NK-92 treated with Interleukin-12 subunit alpha and Interleukin-12 subunit beta, amount 100 ng/mL, for 24 hours (cell line): ENCODE data around the gene DPEP2.
"Not testable (repeated sequence)": the region's sequence is repeated elsewhere in the genome, so short reads cannot be mapped to it uniquely, and the experiment has no call there.

Experiments
- DNase-seq: peaks from one replicate; lab custom pipeline; 2025; lab: John Stamatoyannopoulos, UW

Gene DPEP2

DNA sequence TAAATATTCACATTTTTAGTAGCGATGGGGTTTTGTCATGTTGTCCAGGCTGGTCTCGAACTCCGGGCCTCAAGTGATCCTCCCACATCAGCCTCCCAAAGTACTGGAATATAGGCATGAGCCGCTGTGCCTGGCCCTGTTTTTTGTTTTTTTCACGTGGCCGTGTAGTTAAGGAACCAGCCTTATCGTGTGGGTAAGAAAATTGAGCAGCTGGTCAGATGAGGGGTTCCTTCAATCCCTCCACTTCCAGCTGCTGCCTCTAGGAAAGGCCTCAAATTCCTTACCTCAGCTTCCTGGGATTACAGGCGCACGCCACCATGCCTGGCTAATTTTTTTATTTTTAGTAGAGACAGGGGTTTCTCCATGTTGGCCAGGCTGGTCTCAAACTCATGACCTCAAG is 5.9 kb upstream of the DPEP2 start:
- DNase-seq, result no peak

DNA sequence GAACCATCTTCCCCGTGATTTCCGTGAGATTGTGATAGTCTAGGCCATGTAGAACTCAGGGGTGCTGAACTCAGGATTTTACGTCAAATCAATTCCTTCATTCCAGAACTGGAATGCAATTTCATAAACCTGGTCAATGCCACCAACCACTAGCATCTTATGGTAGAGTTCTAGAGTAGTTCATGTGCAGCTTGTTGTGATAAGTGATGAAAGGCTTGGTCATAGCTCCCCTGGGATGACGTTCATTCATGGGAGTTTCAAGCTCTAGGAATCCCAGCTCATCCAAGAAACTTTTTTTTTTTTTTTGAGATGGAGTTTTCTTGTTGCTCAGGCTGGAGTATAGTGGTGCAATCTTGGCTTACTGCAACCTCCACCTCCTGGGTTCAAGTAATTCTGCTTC is 3.7 kb upstream of the DPEP2 start:
- no peak for DNase-seq

DNA sequence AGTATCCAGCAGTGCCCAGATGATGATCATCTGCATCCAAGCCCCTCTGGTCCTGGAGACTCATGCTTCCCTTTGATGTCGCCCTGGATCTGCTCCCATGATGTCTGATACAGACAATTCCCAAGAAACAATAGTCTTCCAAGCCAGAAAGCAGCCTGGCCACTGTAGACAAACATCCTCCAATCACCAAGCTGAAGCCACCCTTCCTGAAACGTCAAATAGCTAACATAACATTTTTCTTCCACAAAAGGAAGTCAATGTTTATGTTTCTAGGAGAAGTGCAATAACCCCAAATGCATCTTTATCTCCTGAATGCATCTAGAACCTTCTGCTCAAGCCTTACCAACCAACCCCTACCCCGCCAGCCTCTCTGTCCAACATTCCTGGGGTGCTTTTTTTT is 1.2 kb upstream of the DPEP2 start:
- no peak for DNase-seq

DNA sequence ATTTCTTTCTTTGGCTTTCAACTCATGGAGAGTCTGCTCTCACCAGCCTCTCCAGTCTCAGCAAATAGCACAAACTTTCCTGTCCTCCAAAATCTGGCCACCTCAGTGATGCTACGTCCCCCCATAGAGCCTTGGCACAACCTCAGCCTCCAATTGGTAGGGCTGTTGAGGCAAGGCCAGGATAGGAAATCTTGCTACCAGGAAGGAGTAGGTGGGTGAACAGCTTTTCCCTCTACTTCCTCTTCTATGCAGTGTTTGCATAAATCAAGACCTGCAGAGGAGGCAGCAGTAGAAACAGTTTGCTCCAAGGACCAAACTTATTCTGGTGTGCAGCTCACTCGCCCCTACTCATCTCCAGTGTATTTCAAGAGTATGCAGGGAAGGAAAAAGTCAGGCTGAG is 701 bp upstream of the DPEP2 start:
- no peak for DNase-seq

DNA sequence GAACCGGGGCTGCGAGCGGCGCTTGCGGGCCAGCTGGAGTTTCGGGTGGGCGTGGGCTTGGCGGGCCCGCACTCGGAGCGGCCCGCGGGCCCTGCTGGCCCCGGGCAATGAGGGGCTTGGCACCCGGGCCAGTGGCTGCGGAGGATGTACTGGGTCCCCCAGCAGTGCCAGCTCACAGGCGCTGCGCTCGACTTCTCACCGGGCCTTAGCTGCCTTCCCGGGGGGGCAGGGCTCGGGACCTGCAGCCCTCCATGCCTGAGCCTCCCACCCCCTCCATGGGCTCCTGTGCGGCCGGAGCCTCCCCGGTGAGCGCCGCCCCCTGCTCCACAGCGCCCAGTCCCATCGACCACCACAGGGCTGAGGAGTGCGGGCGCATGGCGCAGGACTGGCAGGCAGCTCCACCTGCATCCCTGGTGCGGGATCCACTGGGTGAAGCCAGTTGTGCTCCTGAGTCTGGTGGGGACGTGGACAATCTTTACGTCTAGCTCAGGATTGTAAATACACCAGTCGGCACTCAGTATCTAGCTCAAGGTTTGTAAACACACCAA is 979 bp downstream of the DPEP2 start:
- DNase-seq, result not testable (repeated sequence)

DNA sequence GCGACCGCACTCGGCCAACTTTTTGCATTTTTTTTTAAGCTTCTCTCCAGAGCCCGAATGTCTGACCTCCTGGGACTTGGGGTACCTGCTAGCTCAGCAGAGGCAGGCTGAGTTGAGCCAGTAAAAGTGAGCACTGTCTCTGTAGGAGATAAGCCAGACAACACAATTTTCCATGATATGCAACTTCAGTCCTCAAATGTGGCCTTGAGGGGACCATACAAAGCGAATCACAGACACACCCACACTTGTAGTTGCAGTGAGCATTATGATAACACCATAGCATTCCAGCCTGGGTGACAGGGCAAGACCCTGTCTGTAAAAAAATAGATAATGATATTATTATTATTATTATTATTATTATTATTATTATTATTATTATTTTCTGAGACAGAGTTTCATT is 2.6 kb downstream of the DPEP2 start:
- no peak for DNase-seq

DNA sequence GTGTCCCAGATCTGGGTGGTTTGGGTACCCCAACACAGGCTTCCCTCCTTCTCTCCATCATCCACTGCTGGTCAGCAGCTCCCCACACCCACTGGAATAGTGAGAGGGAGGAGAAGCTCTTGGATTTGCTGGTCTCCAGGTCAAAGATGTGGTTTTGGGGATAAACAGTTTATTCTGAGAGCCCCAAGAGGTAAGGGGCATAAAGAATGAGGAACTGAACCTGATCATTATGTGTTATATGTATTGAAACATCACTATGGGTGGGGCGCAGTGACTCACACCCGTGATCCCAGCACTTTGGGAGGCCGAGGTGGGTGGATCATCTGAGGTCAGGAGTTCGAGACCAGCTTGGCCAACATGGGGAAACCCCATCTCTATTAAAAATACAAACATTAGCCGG is 3.9 kb downstream of the DPEP2 start:
- no peak for DNase-seq

DNA sequence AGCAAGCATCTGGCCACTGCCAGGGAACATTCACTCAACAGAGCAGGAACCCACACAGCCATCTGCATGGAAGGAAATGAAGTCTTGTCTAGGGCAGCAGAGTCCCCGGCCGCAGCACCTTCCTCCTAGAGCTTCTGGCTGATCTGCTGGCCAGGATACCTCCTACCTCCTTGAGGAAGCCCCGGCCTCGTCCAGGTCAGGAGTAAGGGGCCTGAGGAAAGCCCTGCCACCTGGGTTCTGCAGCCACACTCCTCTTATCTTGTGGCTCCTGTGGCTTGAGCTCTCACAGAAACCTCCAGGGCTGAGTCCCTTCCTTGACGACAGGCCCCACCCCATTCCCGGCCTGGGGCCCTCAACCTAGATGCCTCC is 5.3 kb downstream of the DPEP2 start:
- not testable (repeated sequence) for DNase-seq

DNA sequence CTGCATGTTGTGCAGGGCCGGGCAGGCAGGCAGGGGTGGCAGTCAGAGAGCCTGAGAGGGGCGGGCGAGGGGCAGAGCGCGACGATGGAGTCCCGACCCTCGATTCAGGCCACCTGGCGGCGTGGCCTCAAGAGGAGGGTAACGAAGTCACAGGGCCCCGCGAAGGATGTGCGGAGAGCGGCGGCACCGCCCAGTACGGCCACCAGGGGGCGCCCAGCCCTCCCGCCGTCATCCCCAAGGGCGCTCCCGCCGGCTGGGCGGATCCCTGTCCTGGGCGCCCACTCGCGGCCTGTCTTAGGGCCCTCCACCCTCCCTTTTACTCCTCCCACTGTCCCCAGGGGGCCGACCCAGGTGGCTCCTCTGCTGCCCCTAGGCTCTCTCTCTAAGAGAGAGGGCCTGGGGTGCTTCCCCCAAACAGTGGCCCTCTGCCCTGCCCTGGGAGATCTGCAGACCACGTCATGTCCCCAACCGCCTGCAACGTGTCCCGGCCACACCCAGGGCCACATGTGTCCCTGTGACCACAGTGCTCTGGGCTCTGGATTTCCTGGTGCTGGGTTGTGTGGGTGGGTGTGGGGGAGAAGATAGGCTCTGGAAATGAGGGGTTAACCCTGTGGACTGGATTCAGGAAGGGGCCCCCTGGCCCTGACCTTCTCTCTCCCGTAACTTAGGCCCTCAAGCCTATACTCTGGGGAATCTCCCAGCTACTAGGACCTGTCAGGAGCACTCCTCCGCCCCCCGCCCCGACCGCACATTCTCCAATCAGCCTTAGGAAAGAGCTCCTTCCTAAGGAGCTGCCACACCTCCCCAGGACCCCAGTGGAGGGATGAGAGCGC is 5.9 kb downstream of the DPEP2 start:
- DNase-seq, result peak; percentile 57

DNA sequence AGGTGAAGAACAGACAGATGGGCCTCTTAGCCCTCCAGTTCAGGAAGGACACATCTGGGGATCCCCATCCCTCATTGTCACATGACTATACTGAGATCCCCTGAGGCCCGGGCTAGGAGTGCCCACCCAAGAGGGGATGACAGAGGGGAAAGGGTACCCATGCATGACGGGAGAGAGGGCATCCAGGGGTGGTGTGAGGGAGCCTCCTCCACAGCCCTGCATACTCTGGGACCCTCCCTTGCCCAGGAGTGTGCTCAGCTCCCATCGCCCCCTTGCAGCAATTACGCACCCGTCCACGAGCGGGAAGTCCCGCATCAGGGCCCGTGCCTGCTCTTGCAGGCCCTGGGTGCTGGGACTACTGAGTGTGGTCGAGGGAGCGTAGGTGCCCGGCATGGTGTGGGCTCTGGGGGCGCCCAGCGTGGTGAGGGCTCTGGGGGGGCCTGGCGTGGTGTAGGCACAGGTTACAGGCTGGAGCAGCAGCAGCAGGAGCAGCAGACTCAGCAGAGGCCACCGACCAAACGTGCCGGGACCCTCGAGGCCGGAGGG is 6.5 kb downstream of the DPEP2 start:
- DNase-seq, result no peak

DNA sequence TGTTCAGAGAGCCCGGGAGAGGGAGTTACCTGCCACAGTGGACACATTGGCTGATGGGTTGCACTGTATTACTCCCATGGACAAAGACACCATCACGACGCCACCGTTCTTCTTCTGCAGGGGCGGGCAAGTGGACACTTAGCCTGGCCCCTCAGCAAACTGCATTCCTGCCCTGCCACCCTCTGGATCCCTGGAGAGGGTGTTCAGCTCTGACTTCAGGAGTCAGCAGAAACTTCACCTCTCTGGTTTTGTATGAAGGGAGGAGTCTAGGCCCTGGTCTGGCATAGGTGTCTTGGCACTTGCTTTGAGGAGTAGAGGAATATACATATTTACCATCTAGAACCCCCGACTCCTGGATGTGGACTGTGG is 9.3 kb downstream of the DPEP2 start:
- DNase-seq, result no peak

DNA sequence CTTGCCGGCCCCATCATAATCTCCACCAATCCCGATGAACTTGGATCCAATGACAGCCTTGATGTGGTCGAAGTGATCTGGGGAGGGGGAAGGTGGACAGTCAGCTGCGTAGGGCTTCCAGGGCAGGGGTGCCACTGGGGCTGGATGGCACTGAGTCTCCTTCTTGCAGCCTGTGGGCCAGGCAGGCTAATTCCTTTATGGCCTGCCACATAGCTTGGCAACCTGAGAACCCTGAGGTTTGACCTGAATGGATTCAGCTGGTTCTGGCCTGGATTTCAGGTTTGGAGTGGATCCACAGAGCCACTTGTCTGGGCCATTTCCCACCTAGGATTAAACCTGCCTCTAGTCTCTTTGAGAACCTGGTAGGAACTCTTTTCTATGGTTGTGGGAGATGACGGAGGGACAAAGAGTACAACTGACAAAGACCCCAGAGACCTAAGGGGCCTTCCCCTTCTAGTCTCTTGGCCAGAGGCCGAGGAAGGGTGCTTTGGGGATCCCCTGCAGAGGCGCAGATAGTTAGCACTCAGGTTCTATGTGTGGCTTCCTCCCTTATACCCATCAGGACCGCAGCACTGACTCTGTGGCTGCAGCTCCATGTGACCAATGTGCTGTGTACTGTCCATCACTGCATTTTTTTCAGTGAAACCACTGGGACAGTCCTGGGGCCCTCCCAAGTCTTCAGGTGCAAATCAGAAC is 9.8 kb downstream of the DPEP2 start:
- DNase-seq, result no peak

DNA sequence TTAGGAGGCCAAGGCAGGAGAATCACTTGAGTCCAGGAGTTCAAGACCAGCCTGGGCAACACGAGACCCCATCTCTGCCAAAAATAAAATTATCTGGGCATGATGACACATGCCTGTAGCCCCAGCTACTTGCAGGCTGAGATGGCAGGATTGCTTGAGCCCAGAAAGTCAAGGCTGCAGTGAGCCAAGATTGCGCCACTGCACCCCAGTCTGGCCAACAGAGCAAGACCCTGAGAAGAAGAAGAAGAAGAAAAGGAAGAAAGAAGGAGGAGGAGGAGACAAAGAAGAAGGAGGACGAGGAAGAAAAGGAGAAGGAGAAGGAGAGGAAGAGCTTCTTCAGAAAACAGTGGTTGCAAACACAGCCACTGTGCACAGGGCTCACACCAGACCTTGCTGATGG is 10.6 kb downstream of the DPEP2 start:
- no peak for DNase-seq

DNA sequence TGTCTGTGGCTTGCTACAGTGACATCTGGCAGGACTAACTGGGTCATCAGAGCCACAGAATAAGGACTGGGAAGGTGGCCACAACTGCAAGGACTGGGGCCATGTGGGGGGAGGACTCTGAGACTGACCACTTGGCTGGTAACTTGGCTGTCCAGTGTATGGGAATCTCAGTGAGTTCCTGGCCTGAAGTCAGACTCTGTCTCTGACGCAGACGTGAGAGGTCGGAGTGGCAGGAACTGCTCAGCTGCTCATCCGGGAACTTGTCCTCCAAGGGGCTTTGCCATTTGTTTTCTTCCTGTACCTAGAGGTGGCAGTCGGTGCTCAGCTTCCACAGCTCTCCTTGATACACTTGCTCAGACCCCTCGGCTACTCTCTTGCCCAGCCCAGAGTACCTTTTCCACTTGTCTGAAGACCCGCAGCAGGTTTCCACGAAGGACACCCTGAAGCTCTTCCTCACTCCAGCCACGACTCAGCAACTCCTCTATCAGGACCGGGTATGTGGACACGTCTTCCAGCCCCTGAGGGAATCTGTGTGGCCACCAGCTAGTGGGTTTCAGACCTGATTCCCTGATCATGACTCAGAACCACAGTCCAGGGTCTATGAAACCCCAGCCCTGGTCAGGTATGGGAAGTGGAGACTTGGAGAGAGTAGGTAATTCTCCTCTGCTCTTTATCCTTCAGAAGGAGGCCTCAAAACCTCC is 11.7 kb downstream of the DPEP2 start:
- DNase-seq, result no peak

DNA sequence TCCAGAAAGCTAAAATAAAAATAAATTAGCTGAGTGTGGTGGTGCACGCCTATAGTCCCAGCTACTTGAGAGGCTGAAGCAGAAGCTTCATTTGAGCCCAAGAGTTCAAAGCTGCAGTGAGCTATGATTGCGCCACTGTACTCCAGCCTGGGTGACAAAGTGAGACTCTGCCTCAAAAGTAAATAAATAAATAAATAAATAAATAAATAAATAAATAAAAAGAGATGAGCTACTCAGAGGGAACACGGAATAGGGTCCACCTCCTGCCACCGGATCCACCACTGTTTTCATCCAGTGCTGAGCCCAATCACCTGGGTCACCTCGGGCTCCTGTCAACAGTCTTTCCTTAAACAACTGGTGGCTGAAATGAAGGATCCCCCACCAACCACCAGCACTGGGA is 12.3 kb downstream of the DPEP2 start:
- no peak for DNase-seq

DNA sequence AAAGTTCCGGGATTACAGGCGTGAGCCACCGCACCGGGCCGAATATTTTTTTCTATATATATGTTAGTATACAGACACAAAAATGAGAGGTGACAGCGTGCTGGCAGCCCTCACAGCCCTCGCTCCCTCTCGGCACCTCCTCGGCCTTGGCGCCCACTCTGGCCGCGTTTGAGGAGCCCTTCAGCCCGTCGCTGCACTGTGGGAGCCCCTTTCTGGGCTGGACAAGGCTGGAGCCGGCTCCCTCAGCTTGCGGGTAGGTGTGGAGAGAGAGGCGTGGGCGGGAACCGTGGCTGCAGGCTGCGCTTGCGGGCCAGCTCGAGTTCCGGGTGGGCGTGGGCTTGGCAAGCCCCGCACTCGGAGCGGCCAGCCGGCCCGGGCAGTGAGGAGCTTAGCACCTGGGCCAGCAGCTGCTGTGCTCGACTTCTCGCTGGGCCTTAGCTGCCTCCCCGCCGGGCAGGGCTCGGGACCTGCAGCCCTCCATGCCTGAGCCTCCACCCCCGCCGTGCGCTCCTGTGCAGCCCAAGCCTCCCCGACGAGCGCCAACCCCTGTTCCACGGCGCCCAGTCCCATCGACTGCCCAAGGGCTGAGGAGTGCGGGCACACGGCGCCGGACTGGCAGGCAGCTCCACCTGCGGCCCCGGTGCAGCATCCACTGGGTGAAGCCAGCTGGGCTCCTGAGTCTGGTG is 17.1 kb downstream of the DPEP2 start:
- DNase-seq, result no peak

DNA sequence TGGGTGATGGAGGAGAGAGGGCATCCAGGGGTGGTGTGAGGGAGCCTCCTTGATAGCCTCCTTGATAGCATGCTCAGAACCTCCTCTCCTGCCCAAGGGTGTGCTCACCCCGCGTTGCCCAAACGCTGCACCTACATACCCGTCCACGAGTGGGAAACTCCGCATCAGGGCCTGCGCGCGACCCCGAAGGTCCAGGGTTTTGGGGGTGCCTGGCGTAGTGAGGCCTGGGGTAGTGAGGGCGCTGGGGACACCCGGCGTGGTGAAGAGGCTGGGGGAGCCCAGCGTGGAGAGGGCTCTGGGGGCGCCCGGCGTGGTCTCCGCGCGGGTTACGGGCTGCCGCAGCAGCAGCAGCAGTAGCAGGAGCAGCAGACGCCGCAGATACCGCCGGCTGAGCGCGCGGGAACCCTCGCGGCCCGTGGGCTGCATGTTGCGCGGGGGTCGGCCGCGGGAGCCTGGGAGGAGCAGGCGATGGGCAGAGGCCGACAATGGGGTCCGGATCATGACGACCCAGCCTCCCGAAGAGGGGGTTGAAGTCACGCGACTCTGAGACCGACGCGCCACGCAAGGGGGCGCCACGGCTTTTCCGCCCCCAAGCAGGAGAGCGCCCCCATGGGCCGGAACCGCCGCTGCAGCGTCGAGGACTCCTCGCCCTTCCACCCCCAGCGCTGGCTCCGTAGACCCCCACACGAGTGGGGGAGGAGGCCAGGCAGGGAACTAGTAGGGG is 19.2 kb downstream of the DPEP2 start, which contains the start of gene DPEP3:
DPEP3 (minus strand) TSS at position 545 of the 724 bp plus-strand sequence; CDS start at position 426, 119 bp downstream.
- DNase-seq, result no peak

DNA sequence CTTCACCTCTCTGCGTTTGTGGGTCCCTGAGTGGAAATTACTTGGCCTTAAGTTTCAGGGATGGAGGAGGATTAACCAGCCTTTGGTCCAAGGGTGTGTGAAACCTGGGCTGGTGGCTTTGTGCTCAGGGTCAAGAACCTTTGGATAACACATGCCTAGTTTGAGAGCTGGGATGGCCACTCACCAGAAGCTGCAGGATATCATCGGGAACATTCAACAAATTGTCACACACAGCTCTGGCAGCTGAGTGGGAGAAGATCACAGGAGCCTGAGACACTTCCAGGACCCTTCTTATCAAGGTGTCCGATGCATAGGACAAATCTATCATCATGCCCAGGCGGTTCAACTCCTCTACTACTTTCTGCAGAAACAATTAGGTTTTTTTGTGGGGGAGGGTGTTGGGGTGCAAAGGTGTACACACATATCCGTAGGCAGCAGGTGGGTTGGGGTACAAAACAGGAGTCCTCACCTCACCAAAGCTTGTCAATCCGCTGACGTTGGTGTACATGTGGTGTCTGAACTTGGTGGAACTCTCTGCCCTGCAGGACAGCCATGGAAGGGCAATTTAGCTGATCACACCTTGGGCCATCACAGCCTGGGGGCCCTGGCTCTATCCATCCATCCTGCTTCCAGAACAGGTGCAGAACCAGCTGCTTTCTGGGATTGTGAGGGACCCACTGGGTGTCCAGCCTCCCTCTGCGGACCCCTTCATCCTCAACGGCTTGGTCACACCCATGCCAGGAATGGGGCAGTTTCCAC is 21.6 kb downstream of the DPEP2 start:
- no peak for DNase-seq

DNA sequence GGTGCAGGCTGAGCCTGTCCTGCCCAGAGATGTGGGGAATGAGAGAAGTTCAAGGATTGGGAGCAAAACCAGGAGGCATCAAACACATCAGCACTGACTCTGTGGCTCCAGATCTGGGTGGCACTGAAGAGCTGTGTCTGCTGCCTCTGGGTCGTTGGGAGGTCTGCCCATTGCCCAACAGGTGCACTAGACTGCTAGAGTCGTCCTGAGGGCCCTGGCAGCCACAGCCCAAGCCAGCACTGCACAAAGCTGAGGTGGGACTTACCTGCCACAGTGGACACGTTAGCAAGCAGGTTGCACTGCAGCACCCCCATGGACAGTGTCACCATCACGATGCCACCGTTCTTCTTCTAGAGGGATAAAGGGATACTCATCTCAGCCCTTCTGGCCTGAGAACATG is 22.3 kb downstream of the DPEP2 start:
- no peak for DNase-seq

DNA sequence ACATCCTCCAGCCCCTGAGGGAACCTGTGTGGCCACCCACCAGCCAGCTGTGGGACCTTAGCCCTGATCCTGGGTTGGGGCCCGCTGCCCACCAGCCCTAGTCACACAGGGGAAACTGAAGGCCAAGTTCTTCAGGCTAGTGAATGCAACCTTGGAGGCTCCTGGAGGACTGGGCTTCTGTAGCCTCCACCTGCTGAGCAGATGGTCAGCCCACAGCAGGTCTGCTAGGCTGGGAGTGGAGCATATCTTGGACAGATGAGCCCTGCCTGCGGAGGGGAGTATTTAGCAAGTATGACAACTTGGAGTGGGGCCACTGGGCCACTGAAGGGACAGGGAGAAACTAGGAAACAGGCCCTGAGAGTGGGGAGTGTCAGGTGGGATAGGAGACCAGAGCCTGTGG is 23.1 kb downstream of the DPEP2 start:
- no peak for DNase-seq
